Breast epithelium (tissue), 4 donors: ENCODE measurements around the gene TRMT10B. TPM values are rescaled to one million over a fixed set of nuclear protein-coding genes. Genes with fewer than 3 reads are reported as not detected.
"Not testable (repeated sequence)": the region's sequence is repeated elsewhere in the genome, so short reads cannot be mapped to it uniquely, and the experiment has no call there.

Source experiments
- DNase-seq, 2 donors: peaks; one replicate each; pipeline ENCODE4 v3.0.0-alpha.2; 2019; ENCODE audit warnings: low spot score in 2 of 2
- H3K27ac ChIP-seq, 2 donors: fragments of 200-600 bp; sonication (generic) in 1 of 2; one replicate each; pipeline ENCODE4 v1.5.1; 2016 to 2019; ENCODE audit warnings: mild to moderate bottlenecking in 1 of 2
- H3K27me3 ChIP-seq, 2 donors: fragments of 200-600 bp; sonication (generic) in 1 of 2; one replicate each; pipeline versions ENCODE4 v1.5.1 to v1.6.0; 2017 to 2019; ENCODE audit warnings: control low read depth in 1 of 2, mild to moderate bottlenecking in 1 of 2
- H3K36me3 ChIP-seq: fragments of 200-600 bp; one replicate; pipeline ENCODE4 v1.5.1; 2019
- H3K4me1 ChIP-seq, 2 donors: fragments of 200-600 bp; sonication (generic); one replicate each; pipeline ENCODE4 v1.5.1; 2016 to 2019; ENCODE audit warnings: control low read depth in 1 of 2
- H3K4me3 ChIP-seq, 3 donors: fragments of 200-600 bp; sonication (generic); 1 replicate in 2 of 3; 2 replicates in 1 of 3; pipeline ENCODE4 v1.5.1; 2016 to 2019; ENCODE audit warnings: mild to moderate bottlenecking in 3 of 3, moderate library complexity in 2 of 3
- H3K9me3 ChIP-seq, 2 donors: fragments of 200-600 bp; sonication (generic) in 1 of 2; one replicate each; pipeline ENCODE4 v1.5.1; 2016 to 2019; ENCODE audit warnings: control low read depth in 1 of 2
- CTCF ChIP-seq, 3 donors: fragments of 450-650 bp; IDR thresholded peaks; one replicate each; pipeline ENCODE4 v1.5.1; 2016 to 2017; ENCODE audit warnings: antibody characterized with exemption in 3 of 3, mild to moderate bottlenecking in 3 of 3, moderate library complexity in 3 of 3
- POLR2A ChIP-seq: fragments of 450-650 bp; IDR thresholded peaks from one replicate; pipeline ENCODE4 v1.6.1; 2016; ENCODE audit warnings: antibody characterized with exemption, mild to moderate bottlenecking, moderate library complexity
- POLR2AphosphoS5 ChIP-seq, 3 donors: sonication (generic); formaldehyde crosslinking; IDR thresholded peaks; one replicate each; pipeline ENCODE4 v1.6.1; 2017; ENCODE audit warnings: antibody characterized with exemption in 3 of 3
- intact Hi-C: fragments of 100-400 bp; cut with DNase I; formaldehyde crosslinking; loops from one replicate; pipeline ENCODE4 v1.15.1; 2023; ENCODE audit warnings: low total_unique reads
- total RNA-seq, 3 donors: library from RNA; depleted of rRNA; stranded (reverse); fragments of >200 nt; gene quantifications; one replicate each; pipeline ENCODE4 v1.1.0, GENCODE V29; 2016

The TRMT10B gene
- total RNA-seq, 3 donors from 2014 or later = 6.7 to 12.1 (median 11.1) TPM

DNA sequence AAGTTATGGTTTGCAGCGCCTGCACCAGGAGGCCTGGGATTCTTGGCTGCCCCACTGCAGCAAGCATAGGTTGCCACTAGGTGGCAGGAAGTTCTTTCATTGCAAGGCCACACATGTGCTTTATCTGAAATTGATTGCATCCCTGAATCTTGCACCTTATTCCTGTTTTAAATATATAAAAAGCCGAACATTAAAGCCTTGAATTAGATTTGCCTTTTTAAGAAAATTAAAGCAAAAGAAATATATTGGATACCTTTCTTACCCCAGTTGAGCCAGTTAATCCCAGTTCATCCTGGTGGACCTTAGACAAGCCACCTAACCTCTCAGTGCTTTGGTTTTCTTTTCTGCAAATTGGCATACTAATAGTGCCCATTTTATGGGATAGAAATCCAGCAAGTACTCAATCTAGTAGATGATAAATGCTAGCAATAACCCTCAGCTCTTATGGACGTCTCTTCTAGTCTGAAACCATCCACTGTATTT is 6.3 kb upstream of the TRMT10B start:
- Histone ChIP-seq H3K36me3 (no peaks in the 10 kb centered on the region), H3K4me3 (no peak overlapping the region), H3K27ac (no peak overlapping the region), H3K9me3 (no peaks in the 10 kb centered on the region), H3K4me1 (no peaks in the 10 kb centered on the region), H3K27me3 (no peaks in the 10 kb centered on the region)
- intact Hi-C loops = loop anchor here (5.0 to 10.0 kb wide), 3 partner anchors 323 to 657 kb away; partner anchors contain the start of gene GRHPR
- DNase-seq = peak in 1 of 2 donors; percentile 40
- TF ChIP-seq CTCF (IDR thresholded peaks at IDR 0.05) (peak; percentile 64 to 71 (median 67)), POLR2A (no peak)

DNA sequence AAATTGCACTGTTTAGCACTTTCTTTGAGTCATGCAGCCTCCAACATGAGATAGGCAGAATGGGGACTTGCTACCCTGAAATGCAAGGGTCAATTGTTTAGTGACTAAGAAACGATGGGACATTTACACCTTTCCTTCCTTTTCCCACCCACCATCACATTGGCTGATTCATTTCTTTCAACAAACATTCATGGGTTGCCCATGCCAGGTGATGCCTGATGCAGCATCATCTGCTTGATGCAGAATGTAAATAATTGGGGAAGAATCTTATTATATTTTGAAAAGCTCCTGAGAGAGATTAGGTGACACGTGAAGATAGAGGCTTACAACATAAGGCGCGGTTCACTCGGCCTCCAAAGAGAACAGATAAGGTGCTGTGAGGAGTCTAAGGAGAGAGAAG is 4.5 kb upstream of the TRMT10B start:
- H3K27ac ChIP-seq = no peak overlapping the region
- H3K36me3 ChIP-seq = no peaks in the 10 kb centered on the region
- no peaks in the 10 kb centered on the region for H3K4me1 ChIP-seq
- H3K27me3 ChIP-seq = no peaks in the 10 kb centered on the region
- no peaks in the 10 kb centered on the region for H3K9me3 ChIP-seq
- TF ChIP-seq POLR2AphosphoS5 (IDR thresholded peaks at IDR 0.05) = no peak
- TF ChIP-seq POLR2A = no peak
- no peak for TF ChIP-seq CTCF (IDR thresholded peaks at IDR 0.05)
- intact Hi-C loops = loop anchor here (5.0 to 10.0 kb wide), 3 partner anchors 324 to 656 kb away; partner anchors contain the start of gene GRHPR
- H3K4me3 ChIP-seq = no peak overlapping the region
- no peak for DNase-seq

GRCh38 chr9:37751186-37751585 is 2.4 kb upstream of the TRMT10B start:
- TF ChIP-seq POLR2A = no peak
- no peak for TF ChIP-seq CTCF (IDR thresholded peaks at IDR 0.05)
- no peak for TF ChIP-seq POLR2AphosphoS5 (IDR thresholded peaks at IDR 0.05)
- H3K27ac ChIP-seq = no peak overlapping the region
- no peaks in the 10 kb centered on the region for H3K36me3 ChIP-seq
- no peaks in the 10 kb centered on the region for H3K27me3 ChIP-seq
- H3K4me1 ChIP-seq = peaks cover 0 to 7% of the 10 kb centered on the region in 2 donors
- DNase-seq = no peak
- H3K9me3 ChIP-seq = no peaks in the 10 kb centered on the region
- no peak overlapping the region for H3K4me3 ChIP-seq
- intact Hi-C loops = no loop called here

DNA sequence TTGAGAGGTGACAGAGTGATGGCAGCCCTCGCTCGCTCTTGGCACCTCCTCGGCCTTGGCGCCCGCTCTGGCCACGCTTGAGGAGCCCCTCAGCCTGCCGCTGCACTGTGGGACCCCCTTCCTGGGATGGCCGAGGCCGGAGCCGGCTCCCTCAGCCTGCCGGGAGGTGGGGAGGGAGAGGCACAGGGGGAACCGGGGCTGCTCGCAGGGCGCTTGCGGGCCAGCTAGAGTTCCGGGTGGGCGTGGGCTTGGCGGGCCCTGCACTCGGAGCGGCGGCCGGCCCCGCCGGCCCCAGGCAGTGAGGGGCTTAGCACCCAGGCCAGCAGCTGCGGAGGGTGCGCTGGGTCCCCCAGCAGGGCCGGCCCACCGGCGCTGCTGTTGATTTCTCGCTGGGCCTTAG is 1.9 kb upstream of the TRMT10B start:
- H3K4me3 ChIP-seq, H3K9me3 ChIP-seq, DNase-seq, H3K4me1 ChIP-seq, intact Hi-C loops, H3K27ac ChIP-seq, H3K36me3 ChIP-seq, H3K27me3 ChIP-seq: not testable (repeated sequence)

GRCh38 chr9:37752112-37752511 is 1.5 kb upstream of the TRMT10B start:
- intact Hi-C loops, H3K4me1 ChIP-seq, DNase-seq, H3K36me3 ChIP-seq, H3K27ac ChIP-seq, H3K9me3 ChIP-seq, H3K4me3 ChIP-seq, H3K27me3 ChIP-seq: not testable (repeated sequence)

GRCh38 chr9:37752642-37753488 is 740 bp upstream of the TRMT10B start:
- Histone ChIP-seq H3K9me3 (no peaks in the 10 kb centered on the region), H3K27ac (peak overlapping the region; percentile 91 to 92), H3K4me3 (peak overlapping the region; percentile 62 to 87 (median 78)), H3K4me1 (peaks cover 0 to 7% of the 10 kb centered on the region in 2 donors), H3K36me3 (no peaks in the 10 kb centered on the region), H3K27me3 (no peaks in the 10 kb centered on the region)
- no peak for DNase-seq
- no peak for TF ChIP-seq POLR2AphosphoS5 (IDR thresholded peaks at IDR 0.05)
- TF ChIP-seq CTCF (IDR thresholded peaks at IDR 0.05) = no peak
- TF ChIP-seq POLR2A = no peak
- intact Hi-C loops = no loop called here
